CD14-positive monocyte (primary cell): ENCODE data around the gene NLRP9. TPM values are rescaled to one million over a fixed set of nuclear protein-coding genes. Genes with fewer than 3 reads are reported as not detected.

Source experiments
- DNase-seq, 3 donors: peaks; one replicate each; pipeline ENCODE4 v3.0.0-alpha.2; 2011 to 2022
- H2AFZ ChIP-seq: 2 replicates; pipeline ENCODE4 v1.6.0; 2012; ENCODE audit warnings: mild to moderate bottlenecking, low read depth, low read length, inconsistent platforms; ENCODE audit not compliant: insufficient read depth, poor library complexity, severe bottlenecking
- H3K27ac ChIP-seq, 2 donors: 1 replicate in 1 of 2; 2 replicates in 1 of 2; pipeline ENCODE4 v1.5.1; 2012 to 2013; ENCODE audit warnings: low read length in 2 of 2, control low read depth in 1 of 2, inconsistent platforms in 1 of 2, low read depth in 1 of 2, mild to moderate bottlenecking in 1 of 2
- H3K27me3 ChIP-seq, 2 donors: one replicate each; pipeline versions ENCODE4 v1.6.0 to v1.6.1; 2011 to 2013; ENCODE audit warnings: low read length in 2 of 2; ENCODE audit not compliant: control insufficient read depth in 2 of 2, insufficient read depth in 2 of 2
- H3K36me3 ChIP-seq, 2 donors: replicated peaks in 1 of 2; 1 replicate in 1 of 2; 2 replicates in 1 of 2; pipeline versions ENCODE4 v1.5.1 to v1.6.1; 2012 to 2013; ENCODE audit warnings: low read length in 2 of 2, control low read depth in 1 of 2, inconsistent platforms in 1 of 2, mild to moderate bottlenecking in 1 of 2; ENCODE audit not compliant: insufficient read depth in 2 of 2, control insufficient read depth in 1 of 2
- H3K4me1 ChIP-seq, 2 donors: 1 replicate in 1 of 2; 2 replicates in 1 of 2; pipeline versions ENCODE4 v1.5.1 to v1.6.1; 2012 to 2013; ENCODE audit warnings: low read length in 2 of 2, control low read depth in 1 of 2, inconsistent platforms in 1 of 2, mild to moderate bottlenecking in 1 of 2, moderate library complexity in 1 of 2; ENCODE audit not compliant: insufficient read depth in 2 of 2, control insufficient read depth in 1 of 2
- H3K4me2 ChIP-seq: replicated peaks from 2 replicates; pipeline ENCODE3; 2012; ENCODE audit warnings: low read length, moderate library complexity, mild to moderate bottlenecking; ENCODE audit not compliant: poor library complexity, severe bottlenecking; ENCODE audit errors: extremely low read depth
- H3K4me3 ChIP-seq, 3 experiments: fragments of 200-600 bp in 1 of 3; sonication (generic) in 1 of 3; replicated peaks in 1 of 3; 1 replicate in 2 of 3; 2 replicates in 1 of 3; pipeline ENCODE4 v1.5.1; 2011 to 2013; ENCODE audit warnings: low read length in 3 of 3, mild to moderate bottlenecking in 3 of 3, control low read depth in 2 of 3, low read depth in 2 of 3, inconsistent platforms in 1 of 3, moderate library complexity in 1 of 3
- H3K79me2 ChIP-seq: 2 replicates; pipeline ENCODE4 v1.6.0; 2012; ENCODE audit warnings: mild to moderate bottlenecking, control low read depth, inconsistent platforms, low read length, moderate library complexity; ENCODE audit not compliant: insufficient read depth
- H3K9ac ChIP-seq: 2 replicates; pipeline ENCODE4 v1.6.0; 2017; ENCODE audit warnings: low read length, mild to moderate bottlenecking; ENCODE audit not compliant: insufficient read depth, poor library complexity, severe bottlenecking
- H3K9me3 ChIP-seq, 2 donors: replicated peaks in 1 of 2; 1 replicate in 1 of 2; 2 replicates in 1 of 2; pipeline versions ENCODE4 v1.5.1 to v1.6.1; 2012 to 2013; ENCODE audit warnings: low read length in 2 of 2, control low read depth in 1 of 2; ENCODE audit not compliant: control insufficient read depth in 1 of 2, insufficient read depth in 1 of 2
- H4K20me1 ChIP-seq: 2 replicates; pipeline ENCODE4 v1.6.0; 2012; ENCODE audit warnings: mild to moderate bottlenecking, low read length, control low read depth, moderate library complexity; ENCODE audit not compliant: insufficient read depth
- H3K27ac Mint-ChIP-seq, 7 donors: one replicate each; pipeline ENCODE4 v1.8.0; 2020; ENCODE audit warnings: mild to moderate bottlenecking in 7 of 7, mixed read lengths in 7 of 7, moderate library complexity in 6 of 7, inconsistent platforms in 2 of 7
- H3K27me3 Mint-ChIP-seq, 3 donors: one replicate each; pipeline ENCODE4 v1.8.0; 2021 to 2022; ENCODE audit warnings: low read depth in 3 of 3, mild to moderate bottlenecking in 3 of 3, mixed read lengths in 3 of 3, moderate library complexity in 3 of 3, inconsistent platforms in 1 of 3
- H3K36me3 Mint-ChIP-seq, 2 donors: one replicate each; pipeline ENCODE4 v1.8.0; 2020; ENCODE audit warnings: mixed read lengths in 2 of 2, inconsistent platforms in 1 of 2, mild to moderate bottlenecking in 1 of 2
- H3K4me1 Mint-ChIP-seq: one replicate; pipeline ENCODE4 v1.8.0; 2020; ENCODE audit warnings: mild to moderate bottlenecking, mixed read lengths
- H3K4me3 Mint-ChIP-seq, 2 donors: one replicate each; pipeline ENCODE4 v1.8.0; 2020; ENCODE audit warnings: mild to moderate bottlenecking in 2 of 2, mixed read lengths in 2 of 2, moderate library complexity in 1 of 2
- H3K9me3 Mint-ChIP-seq, 7 donors: one replicate each; pipeline ENCODE4 v1.8.0; 2020 to 2022; ENCODE audit warnings: mixed read lengths in 7 of 7, mild to moderate bottlenecking in 6 of 7, moderate library complexity in 6 of 7, inconsistent platforms in 2 of 7
- WGBS: methylation state at CpG from one replicate; pipeline ENCODE4 v1.1.5; 2013; ENCODE audit warnings: missing lambda C conversion rate; ENCODE audit not compliant: insufficient coverage; 5-methylcytosine and 5-hydroxymethylcytosine counted together
- intact Hi-C, 2 donors: fragments of 100-400 bp; cut with micrococcal nuclease; formaldehyde crosslinking; loops; one replicate each; pipeline versions ENCODE4 v1.15.0 to v1.15.1; 2023
- polyA plus RNA-seq, 3 donors: library from polyadenylated mRNA; depleted of rRNA in 1 of 3; unstranded in 2 of 3; stranded (reverse) in 1 of 3; fragments of 300-500 nt in 2 of 3; fragments of >200 nt in 1 of 3; fragmentation: Illumina TruSeq in 2 of 3; gene quantifications; 1 replicate in 2 of 3; 2 replicates in 1 of 3; pipeline ENCODE4 v1.2.3, GENCODE V29; 2012 to 2021
- TF ChIP-seq, protein P1 (sequence below): fragments of 200-600 bp; IDR thresholded peaks from one replicate; pipeline ENCODE4 v1.8.0; 2022; ENCODE audit warnings: antibody characterized with exemption, mild to moderate bottlenecking

NLRP9 gene
- polyA plus RNA-seq, 3 donors, result not detected

GRCh38 chr19:55683449-55684261 is 54.5 kb downstream of the NLRP9 start:
- Mint-ChIP-seq H3K4me1 (peaks cover 23% of the 10 kb centered on the region), H3K36me3 (peaks cover 72 to 96% of the 10 kb centered on the region in 2 donors)
- no peak overlapping the region for H3K4me3 ChIP-seq

More at GRCh38 chr19:55683449-55684261, 54.5 kb downstream of the NLRP9 start:
- peak overlapping the region in 3 of 7 donors; percentile 15 to 47 (median 42) for H3K27ac Mint-ChIP-seq
- intact Hi-C loops, result no loop called here
- DNase-seq, result no peak
- no peak overlapping the region for H3K4me3 Mint-ChIP-seq
- TF ChIP-seq, protein P1, sequence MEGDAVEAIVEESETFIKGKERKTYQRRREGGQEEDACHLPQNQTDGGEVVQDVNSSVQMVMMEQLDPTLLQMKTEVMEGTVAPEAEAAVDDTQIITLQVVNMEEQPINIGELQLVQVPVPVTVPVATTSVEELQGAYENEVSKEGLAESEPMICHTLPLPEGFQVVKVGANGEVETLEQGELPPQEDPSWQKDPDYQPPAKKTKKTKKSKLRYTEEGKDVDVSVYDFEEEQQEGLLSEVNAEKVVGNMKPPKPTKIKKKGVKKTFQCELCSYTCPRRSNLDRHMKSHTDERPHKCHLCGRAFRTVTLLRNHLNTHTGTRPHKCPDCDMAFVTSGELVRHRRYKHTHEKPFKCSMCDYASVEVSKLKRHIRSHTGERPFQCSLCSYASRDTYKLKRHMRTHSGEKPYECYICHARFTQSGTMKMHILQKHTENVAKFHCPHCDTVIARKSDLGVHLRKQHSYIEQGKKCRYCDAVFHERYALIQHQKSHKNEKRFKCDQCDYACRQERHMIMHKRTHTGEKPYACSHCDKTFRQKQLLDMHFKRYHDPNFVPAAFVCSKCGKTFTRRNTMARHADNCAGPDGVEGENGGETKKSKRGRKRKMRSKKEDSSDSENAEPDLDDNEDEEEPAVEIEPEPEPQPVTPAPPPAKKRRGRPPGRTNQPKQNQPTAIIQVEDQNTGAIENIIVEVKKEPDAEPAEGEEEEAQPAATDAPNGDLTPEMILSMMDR, result no peak
- no peaks in the 10 kb centered on the region for H3K27me3 Mint-ChIP-seq
- H3K27ac ChIP-seq, result peak overlapping the region in 1 of 2 donors; percentile 43
- H4K20me1 ChIP-seq, result peaks cover 96% of the 10 kb centered on the region
- H3K4me1 ChIP-seq, result peaks cover 18 to 23% of the 10 kb centered on the region in 2 donors
- H3K9me3 ChIP-seq, result no peaks in the 10 kb centered on the region
- over 99% methylated on average over 15 of the region's 22 CpGs for WGBS
- H3K27me3 ChIP-seq, result no peaks in the 10 kb centered on the region
- no peak overlapping the region for H3K9ac ChIP-seq
- peaks cover 95% of the 10 kb centered on the region for H3K79me2 ChIP-seq
- H2AFZ ChIP-seq, result no peak overlapping the region
- no peak overlapping the region for H3K4me2 ChIP-seq
- no peaks in the 10 kb centered on the region for H3K9me3 Mint-ChIP-seq
- peaks cover 87 to 94% of the 10 kb centered on the region in 2 donors for H3K36me3 ChIP-seq
